Measurements from ENCODE around the gene PTGIS.

The PTGIS gene

GRCh38 chr20:49557449-49557848 lies 10.5 kb downstream of the PTGIS start:
- no peak for DNase-seq (ENCODE audit: extremely low spot score)
- TF ChIP-seq FOXK2 (IDR thresholded peaks at IDR 0.05) (no peak), ELF4 (IDR thresholded peaks at IDR 0.05) (no peak), PKNOX1 (IDR thresholded peaks at IDR 0.05) (no peak), SP1 (IDR thresholded peaks at IDR 0.05) (no peak), NFRKB (IDR thresholded peaks at IDR 0.05) (no peak), L3MBTL2 (conservative IDR thresholded peaks at IDR 0.05) (no peak), FOXM1 (IDR thresholded peaks at IDR 0.05; ENCODE audit: borderline replicate concordance) (no peak), ZNF384 (IDR thresholded peaks at IDR 0.05) (no peak), CTBP1 (IDR thresholded peaks at IDR 0.05; ENCODE audit: borderline replicate concordance) (no peak), BHLHE40 (IDR thresholded peaks at IDR 0.05; ENCODE audit: borderline replicate concordance) (no peak), TARDBP (IDR thresholded peaks at IDR 0.05) (no peak), FOXA1 (IDR thresholded peaks at IDR 0.05) (no peak), SUZ12 (IDR thresholded peaks at IDR 0.05) (no peak), HDGF (IDR thresholded peaks at IDR 0.05; ENCODE audit: borderline replicate concordance) (no peak), LEF1 (IDR thresholded peaks at IDR 0.05; ENCODE audit: borderline replicate concordance) (no peak), ARNT (IDR thresholded peaks at IDR 0.05) (no peak)
- CTCF ChIA-PET, result interaction anchor here (0.7 to 0.9 kb wide), 3 partner anchors 16 to 276 kb away, joined by 3 to 6 read pairs (median 6); no protein-coding TSS in a partner anchor
- POLR2A ChIA-PET, result no interaction called here

- POLR2A ChIA-PET, result no interaction called here
- TF ChIP-seq ZNF384 (IDR thresholded peaks at IDR 0.05) (no peak), NFRKB (IDR thresholded peaks at IDR 0.05) (no peak), CTBP1 (IDR thresholded peaks at IDR 0.05; ENCODE audit: borderline replicate concordance) (no peak), ELF4 (IDR thresholded peaks at IDR 0.05) (no peak), SP1 (IDR thresholded peaks at IDR 0.05) (no peak)
- no peak for DNase-seq (ENCODE audit: extremely low spot score)
- CTCF ChIA-PET, result interaction anchor here (1.2 kb wide), 1 partner anchor 52 kb away, joined by 3 read pairs; no protein-coding TSS in a partner anchor
These were observed 11.3 kb downstream of the PTGIS start for GRCh38 chr20:49556621-49557020.

- TF ChIP-seq NFRKB (IDR thresholded peaks at IDR 0.05) (no peak), ELF4 (IDR thresholded peaks at IDR 0.05) (no peak), SP1 (IDR thresholded peaks at IDR 0.05) (no peak), PKNOX1 (IDR thresholded peaks at IDR 0.05) (no peak), FOXA1 (IDR thresholded peaks at IDR 0.05) (no peak), HDGF (IDR thresholded peaks at IDR 0.05; ENCODE audit: borderline replicate concordance) (no peak), ARNT (IDR thresholded peaks at IDR 0.05) (no peak), FOXM1 (IDR thresholded peaks at IDR 0.05; ENCODE audit: borderline replicate concordance) (no peak), BHLHE40 (IDR thresholded peaks at IDR 0.05; ENCODE audit: borderline replicate concordance) (no peak), CTBP1 (IDR thresholded peaks at IDR 0.05; ENCODE audit: borderline replicate concordance) (no peak), SUZ12 (IDR thresholded peaks at IDR 0.05) (no peak), FOXK2 (IDR thresholded peaks at IDR 0.05) (no peak), LEF1 (IDR thresholded peaks at IDR 0.05; ENCODE audit: borderline replicate concordance) (no peak), TARDBP (IDR thresholded peaks at IDR 0.05) (no peak), L3MBTL2 (conservative IDR thresholded peaks at IDR 0.05) (no peak)
- ChIA-PET CTCF (interaction anchor here (0.9 kb wide), 1 partner anchor 8 kb away, joined by 4 read pairs; no protein-coding TSS in a partner anchor), POLR2A (no interaction called here)
- no peak for DNase-seq (ENCODE audit: extremely low spot score)
These were observed 18.0 kb downstream of the PTGIS start for GRCh38 chr20:49549801-49550551.

- TF ChIP-seq FOXA1 (IDR thresholded peaks at IDR 0.05), result no peak
- TF ChIP-seq TARDBP (IDR thresholded peaks at IDR 0.05), result no peak
- TF ChIP-seq SP1 (IDR thresholded peaks at IDR 0.05), result no peak
- TF ChIP-seq HDGF (IDR thresholded peaks at IDR 0.05; ENCODE audit: borderline replicate concordance), result no peak
- TF ChIP-seq SUZ12 (IDR thresholded peaks at IDR 0.05), result no peak
- no peak for TF ChIP-seq LEF1 (IDR thresholded peaks at IDR 0.05; ENCODE audit: borderline replicate concordance)
- no peak for TF ChIP-seq L3MBTL2 (conservative IDR thresholded peaks at IDR 0.05)
- no peak for TF ChIP-seq ELF4 (IDR thresholded peaks at IDR 0.05)
- no peak for TF ChIP-seq BHLHE40 (IDR thresholded peaks at IDR 0.05; ENCODE audit: borderline replicate concordance)
- TF ChIP-seq ZNF384 (IDR thresholded peaks at IDR 0.05), result no peak
- no peak for TF ChIP-seq PKNOX1 (IDR thresholded peaks at IDR 0.05)
- CTCF ChIA-PET, result no interaction called here
- no peak for DNase-seq (ENCODE audit: extremely low spot score)
- POLR2A ChIA-PET, result no interaction called here
These were observed 19.5 kb downstream of the PTGIS start for GRCh38 chr20:49548371-49548947.

GRCh38 chr20:49545572-49545971 lies 22.4 kb downstream of the PTGIS start:
- DNase-seq (ENCODE audit: extremely low spot score), result peak; percentile 26
- ChIA-PET POLR2A (no interaction called here), CTCF (no interaction called here)
- no peak for TF ChIP-seq PKNOX1 (IDR thresholded peaks at IDR 0.05)
- no peak for TF ChIP-seq ZNF384 (IDR thresholded peaks at IDR 0.05)
- TF ChIP-seq ARNT (IDR thresholded peaks at IDR 0.05), result no peak
- TF ChIP-seq CTBP1 (IDR thresholded peaks at IDR 0.05; ENCODE audit: borderline replicate concordance), result no peak
- no peak for TF ChIP-seq NFRKB (IDR thresholded peaks at IDR 0.05)
- TF ChIP-seq FOXM1 (IDR thresholded peaks at IDR 0.05; ENCODE audit: borderline replicate concordance), result no peak
- TF ChIP-seq TARDBP (IDR thresholded peaks at IDR 0.05), result no peak
- no peak for TF ChIP-seq L3MBTL2 (conservative IDR thresholded peaks at IDR 0.05)
- TF ChIP-seq SP1 (IDR thresholded peaks at IDR 0.05), result no peak

Measured in HEK293T (cell line).